B cell (primary cell): ENCODE results near the gene AVPI1.

Source experiments
- EZH2 ChIP-seq: IDR thresholded peaks from 2 replicates; pipeline ENCODE4 v1.6.1; 2012; ENCODE audit warnings: borderline replicate concordance, low read depth, mild to moderate bottlenecking, moderate library complexity, low read length; ENCODE audit not compliant: insufficient read depth, poor library complexity, severe bottlenecking
- TF ChIP-seq, protein P1 (sequence below): fragments of 200-600 bp; IDR thresholded peaks from one replicate; pipeline ENCODE4 v1.8.0; 2022; ENCODE audit warnings: antibody characterized with exemption, mild to moderate bottlenecking

DNA sequence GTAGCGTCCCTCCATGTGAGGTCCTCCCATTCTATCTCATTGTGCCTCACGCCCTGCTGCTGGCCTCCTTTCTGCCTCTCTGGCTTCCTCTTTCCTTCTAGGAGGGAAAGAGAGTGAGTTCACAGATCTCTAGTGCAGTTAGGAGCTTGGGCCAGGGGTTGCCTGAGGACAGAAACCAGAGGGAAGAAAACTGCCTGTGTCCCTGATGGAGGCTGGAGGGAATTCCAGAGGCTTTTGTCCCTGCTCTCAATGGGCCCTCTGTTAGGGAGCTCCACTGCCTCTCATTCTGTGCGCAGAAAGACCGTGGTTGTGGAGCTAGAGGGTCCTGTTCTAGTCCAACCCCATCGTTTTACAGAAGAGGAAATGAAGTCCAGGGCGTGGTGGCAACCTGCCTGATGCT lies 31.1 kb upstream of the AVPI1 start:
- TF ChIP-seq, protein P1, sequence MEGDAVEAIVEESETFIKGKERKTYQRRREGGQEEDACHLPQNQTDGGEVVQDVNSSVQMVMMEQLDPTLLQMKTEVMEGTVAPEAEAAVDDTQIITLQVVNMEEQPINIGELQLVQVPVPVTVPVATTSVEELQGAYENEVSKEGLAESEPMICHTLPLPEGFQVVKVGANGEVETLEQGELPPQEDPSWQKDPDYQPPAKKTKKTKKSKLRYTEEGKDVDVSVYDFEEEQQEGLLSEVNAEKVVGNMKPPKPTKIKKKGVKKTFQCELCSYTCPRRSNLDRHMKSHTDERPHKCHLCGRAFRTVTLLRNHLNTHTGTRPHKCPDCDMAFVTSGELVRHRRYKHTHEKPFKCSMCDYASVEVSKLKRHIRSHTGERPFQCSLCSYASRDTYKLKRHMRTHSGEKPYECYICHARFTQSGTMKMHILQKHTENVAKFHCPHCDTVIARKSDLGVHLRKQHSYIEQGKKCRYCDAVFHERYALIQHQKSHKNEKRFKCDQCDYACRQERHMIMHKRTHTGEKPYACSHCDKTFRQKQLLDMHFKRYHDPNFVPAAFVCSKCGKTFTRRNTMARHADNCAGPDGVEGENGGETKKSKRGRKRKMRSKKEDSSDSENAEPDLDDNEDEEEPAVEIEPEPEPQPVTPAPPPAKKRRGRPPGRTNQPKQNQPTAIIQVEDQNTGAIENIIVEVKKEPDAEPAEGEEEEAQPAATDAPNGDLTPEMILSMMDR, result no peak
- TF ChIP-seq EZH2, result no peak
